Gastrocnemius medialis (tissue), 4 donors: ENCODE data around the gene BARHL2. TPM values are rescaled to one million over a fixed set of nuclear protein-coding genes. Genes with fewer than 3 reads are reported as not detected.
A peak's percentile ranks its signal among the peaks of the same experiment; 100 is the strongest.

Experiments used
- ATAC-seq, 2 donors: fragments of 150-250 bp; one replicate each; pipeline ENCODE4 v1.9.1; 2016
- DNase-seq, 2 donors: peaks; one replicate each; pipeline ENCODE4 v3.0.0-alpha.2; 2019
- H3K27ac ChIP-seq, 4 donors: fragments of 200-600 bp; sonication (generic); 1 replicate in 1 of 4; 2 replicates in 3 of 4; pipeline ENCODE4 v1.5.1; 2016 to 2018; ENCODE audit warnings: mild to moderate bottlenecking in 2 of 4, moderate library complexity in 1 of 4
- H3K27me3 ChIP-seq, 3 donors: fragments of 200-600 bp; sonication (generic) in 2 of 3; 1 replicate in 1 of 3; 2 replicates in 2 of 3; pipeline versions ENCODE4 v1.5.1 to v1.6.0; 2016 to 2019; ENCODE audit warnings: mild to moderate bottlenecking in 1 of 3, moderate library complexity in 1 of 3
- H3K36me3 ChIP-seq, 2 donors: fragments of 200-600 bp; sonication (generic) in 1 of 2; one replicate each; pipeline ENCODE4 v1.5.1; 2017 to 2018
- H3K4me1 ChIP-seq, 2 donors: fragments of 200-600 bp; sonication (generic) in 1 of 2; one replicate each; pipeline ENCODE4 v1.5.1; 2016 to 2017; ENCODE audit warnings: mild to moderate bottlenecking in 2 of 2
- H3K4me3 ChIP-seq, 4 donors: fragments of 200-600 bp; sonication (generic) in 3 of 4; 1 replicate in 1 of 4; 2 replicates in 3 of 4; pipeline ENCODE4 v1.5.1; 2016 to 2019; ENCODE audit warnings: mild to moderate bottlenecking in 2 of 4
- H3K9me3 ChIP-seq, 3 donors: fragments of 200-600 bp; sonication (generic) in 2 of 3; 1 replicate in 1 of 3; 2 replicates in 2 of 3; pipeline ENCODE4 v1.5.1; 2016 to 2019
- CTCF ChIP-seq, 5 experiments: fragments of 450-650 bp in 3 of 5; fragments of 200-600 bp in 2 of 5; sonication (generic) in 2 of 5; IDR thresholded peaks in 4 of 5; conservative IDR thresholded peaks in 1 of 5; 1 replicate in 4 of 5; 2 replicates in 1 of 5; pipeline ENCODE4 v1.5.1; 2016 to 2019; ENCODE audit warnings: antibody characterized with exemption in 5 of 5, mild to moderate bottlenecking in 3 of 5, moderate library complexity in 3 of 5
- POLR2A ChIP-seq, 2 donors: fragments of 450-650 bp; IDR thresholded peaks; one replicate each; pipeline ENCODE4 v1.6.1; 2017; ENCODE audit warnings: antibody characterized with exemption in 2 of 2, mild to moderate bottlenecking in 2 of 2, moderate library complexity in 2 of 2
- in situ Hi-C, 4 donors: fragments of 200-750 bp; cut with MboI; loops; one replicate each; pipeline versions ENCODE4 v1.15.0 to v1.8.0; 2017; ENCODE audit warnings: low sequenced_read_pairs in 4 of 4
- intact Hi-C: fragments of 100-400 bp; cut with DNase I; formaldehyde crosslinking; loops from one replicate; pipeline ENCODE4 v1.15.1; 2023; ENCODE audit warnings: low total_unique reads
- total RNA-seq, 4 donors: library from RNA; depleted of rRNA; stranded (reverse); fragments of >200 nt; gene quantifications; one replicate each; pipeline versions ENCODE4 v1.1.0 to v1.2.3, GENCODE V29; 2016

The BARHL2 gene
- total RNA-seq, 4 donors from 2014 or later: not detected

DNA sequence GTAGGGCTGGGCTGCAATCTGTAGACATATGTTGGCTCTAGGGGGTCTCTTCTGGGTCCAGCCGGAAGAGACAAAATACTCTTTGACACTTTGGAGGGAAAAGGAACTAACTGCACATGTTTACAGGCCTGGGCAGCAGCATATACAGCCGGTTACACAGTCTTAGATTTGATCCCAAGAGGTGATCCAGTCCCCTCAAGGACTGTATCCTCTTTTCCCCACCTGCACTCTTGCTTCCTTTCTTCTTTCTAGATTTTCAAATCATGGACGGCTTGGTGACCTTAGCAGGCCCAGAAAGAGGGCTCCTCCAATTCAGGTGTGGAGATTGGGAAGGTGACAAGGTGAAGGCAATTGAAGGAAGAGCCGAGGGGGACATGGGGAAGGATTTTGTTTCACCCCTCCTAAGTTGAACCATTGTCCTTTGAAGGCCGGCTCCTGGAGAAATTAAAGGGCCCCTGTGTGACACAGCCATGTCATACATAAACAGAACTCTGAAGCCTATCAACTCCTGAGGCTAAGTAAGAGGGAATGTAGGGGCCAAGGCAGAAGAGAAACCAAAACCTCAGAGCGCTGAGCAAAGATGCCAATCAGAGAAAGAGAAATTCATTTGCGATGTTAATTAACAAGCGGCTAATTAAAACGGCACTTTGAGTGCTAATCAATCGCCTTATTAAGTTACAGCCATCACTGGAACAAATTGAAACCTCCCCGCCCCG, 5.9 kb upstream of the BARHL2 start:
- TF ChIP-seq POLR2A (IDR thresholded peaks at IDR 0.05): no peak
- in situ Hi-C loops (loop anchor here in 2 of 4 donors (10.0 to 25.0 kb wide), 2 partner anchors 239 to 242 kb away; no protein-coding TSS in a partner anchor), intact Hi-C loops (loop anchor here (5.0 kb wide), 1 partner anchor 239 kb away; no protein-coding TSS in a partner anchor)
- Histone ChIP-seq H3K27ac (no peak overlapping the region), H3K36me3 (no peaks in the 10 kb centered on the region), H3K9me3 (no peaks in the 10 kb centered on the region), H3K27me3 (peaks cover 98 to 100% (median 100%) of the 10 kb centered on the region in 3 donors), H3K4me1 (peaks cover 28 to 42% of the 10 kb centered on the region in 2 donors), H3K4me3 (peak overlapping the region in 3 of 4 donors; percentile 34 to 47 (median 38))
- ATAC-seq (no peak), DNase-seq (no peak)

- Histone ChIP-seq H3K27ac (no peak overlapping the region), H3K27me3 (peaks cover 95% of the 10 kb centered on the region in 3 donors), H3K4me3 (no peak overlapping the region), H3K4me1 (peaks cover 31 to 49% of the 10 kb centered on the region in 2 donors), H3K9me3 (no peaks in the 10 kb centered on the region), H3K36me3 (no peaks in the 10 kb centered on the region)
- intact Hi-C loops: loop anchor here (5.0 kb wide), 1 partner anchor 241 kb away; no protein-coding TSS in a partner anchor
- ATAC-seq (peak in 1 of 2 donors; percentile 45), DNase-seq (no peak)
- no peak for TF ChIP-seq POLR2A (IDR thresholded peaks at IDR 0.05)
- peak in 4 of 5 experiments; percentile 45 to 70 (median 56) for TF ChIP-seq CTCF (IDR thresholded peaks at IDR 0.05 in 4 of 5, conservative IDR thresholded peaks at IDR 0.05 in 1 of 5)
- in situ Hi-C loops: loop anchor here in 2 of 4 donors (10.0 to 25.0 kb wide), 2 partner anchors 241 to 243 kb away; no protein-coding TSS in a partner anchor
Measured at GRCh38 chr1:90721210-90722194, 4.4 kb upstream of the BARHL2 start.

DNA sequence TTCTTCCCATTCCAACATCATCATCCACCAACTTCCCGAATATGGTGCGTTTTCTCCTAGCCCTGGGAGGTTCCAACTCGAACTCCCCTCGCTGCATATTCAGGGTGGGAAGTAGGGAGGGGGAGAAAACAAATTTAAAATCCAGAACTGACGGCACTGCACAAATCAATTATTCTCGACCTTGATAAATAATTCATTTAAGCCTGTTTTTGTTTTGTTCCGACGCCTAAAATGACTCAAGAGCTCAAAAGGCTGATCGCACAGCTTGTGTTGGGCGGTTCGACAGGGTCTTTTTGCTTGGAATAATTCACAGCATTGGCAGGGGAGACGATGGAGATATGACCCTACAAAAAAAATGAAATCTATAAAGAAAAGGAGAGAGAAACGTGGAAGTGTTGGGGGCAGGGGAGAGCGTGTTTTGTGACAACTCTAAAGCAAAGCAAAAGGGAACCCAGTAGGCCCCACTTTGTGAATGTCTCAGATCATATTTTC, 3.1 kb upstream of the BARHL2 start:
- Histone ChIP-seq H3K9me3 (no peaks in the 10 kb centered on the region), H3K4me3 (no peak overlapping the region), H3K27me3 (peaks cover 95% of the 10 kb centered on the region in 3 donors), H3K36me3 (no peaks in the 10 kb centered on the region), H3K4me1 (peaks cover 20 to 42% of the 10 kb centered on the region in 2 donors), H3K27ac (no peak overlapping the region)
- no peak for DNase-seq
- no peak for ATAC-seq
- intact Hi-C loops: loop anchor here (5.0 kb wide), 1 partner anchor 242 kb away; no protein-coding TSS in a partner anchor
- TF ChIP-seq CTCF (IDR thresholded peaks at IDR 0.05 in 4 of 5, conservative IDR thresholded peaks at IDR 0.05 in 1 of 5) (no peak), POLR2A (IDR thresholded peaks at IDR 0.05) (no peak)
- in situ Hi-C loops: loop anchor here in 2 of 4 donors (10.0 to 25.0 kb wide), 2 partner anchors 242 to 245 kb away; no protein-coding TSS in a partner anchor

DNA sequence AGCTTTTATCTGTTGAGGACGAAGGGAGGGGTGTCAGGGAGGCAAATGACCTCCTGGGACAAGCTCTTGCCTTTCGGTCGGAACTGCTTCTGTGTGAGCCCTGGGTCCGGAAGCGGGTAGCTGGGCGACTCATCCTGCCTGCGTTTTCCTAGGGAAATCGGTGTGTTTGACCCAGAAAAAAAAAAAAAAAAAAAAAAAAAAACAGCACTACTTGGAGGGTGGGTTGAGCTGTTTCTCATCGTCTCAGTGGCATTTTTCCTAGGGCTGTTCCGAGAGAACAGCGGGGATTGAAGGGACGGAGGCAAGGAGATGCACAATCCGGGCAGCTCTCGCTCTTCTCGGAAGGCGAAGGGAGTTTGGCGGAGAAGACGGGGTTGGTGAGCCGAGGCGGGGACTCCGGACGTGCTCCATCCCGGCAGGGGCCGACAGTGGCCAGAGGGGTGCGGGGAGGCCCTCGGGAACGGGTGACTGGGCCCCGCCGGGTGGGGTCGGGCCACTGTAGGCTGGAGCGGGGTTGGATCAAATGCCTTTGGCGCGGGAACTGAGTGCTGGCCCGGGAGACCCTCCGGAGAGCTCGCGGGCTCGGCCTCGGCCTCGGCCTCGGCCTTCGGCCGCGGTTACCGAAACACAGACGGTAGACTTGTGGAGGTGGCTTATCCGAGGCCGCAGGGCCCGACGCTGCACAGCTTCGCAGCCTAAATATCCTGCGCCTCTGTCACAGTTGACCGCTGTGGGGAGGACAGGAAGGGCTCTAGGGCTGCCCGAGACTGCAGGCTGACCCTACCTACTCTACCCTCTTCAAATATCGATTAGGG, 2.4 kb upstream of the BARHL2 start:
- in situ Hi-C loops (loop anchor here in 2 of 4 donors (10.0 to 25.0 kb wide), 2 partner anchors 243 to 245 kb away; no protein-coding TSS in a partner anchor), intact Hi-C loops (loop anchor here (5.0 kb wide), 1 partner anchor 243 kb away; no protein-coding TSS in a partner anchor)
- Histone ChIP-seq H3K27me3 (peaks cover 95% of the 10 kb centered on the region in 3 donors), H3K4me3 (no peak overlapping the region), H3K36me3 (no peaks in the 10 kb centered on the region), H3K9me3 (no peaks in the 10 kb centered on the region), H3K4me1 (peaks cover 14 to 36% of the 10 kb centered on the region in 2 donors), H3K27ac (no peak overlapping the region)
- DNase-seq (no peak), ATAC-seq (no peak)
- no peak for TF ChIP-seq POLR2A (IDR thresholded peaks at IDR 0.05)
- no peak for TF ChIP-seq CTCF (IDR thresholded peaks at IDR 0.05 in 4 of 5, conservative IDR thresholded peaks at IDR 0.05 in 1 of 5)
